Activated CD8-positive, alpha-beta T cell treated with anti-CD3 and anti-CD28 coated beads for 36 hours (primary cell): ENCODE data around the gene PRR20D. TPM values are rescaled to one million over a fixed set of nuclear protein-coding genes. Genes with fewer than 3 reads are reported as not detected.
"Not testable (repeated sequence)": the region's sequence is repeated elsewhere in the genome, so short reads cannot be mapped to it uniquely, and the experiment has no call there.

Experiments
- ATAC-seq: fragments of 200-7000 bp; cut with Tn5 transposase; one replicate; pipeline ENCODE4 v1.10.0; 2021; ENCODE audit warnings: mild to moderate bottlenecking, moderate library complexity
- CTCF ChIA-PET: fragments of 350-600 bp; sonication (Branson Sonifier 250); formaldehyde crosslinking; loops from one replicate; lab custom pipeline; 2021; ENCODE audit warnings: antibody characterized with exemption; lab: Charles Lee
- POLR2A ChIA-PET: fragments of 350-600 bp; sonication (Branson Sonifier 250); formaldehyde crosslinking; loops from one replicate; lab custom pipeline; 2021; ENCODE audit warnings: antibody characterized with exemption; lab: Charles Lee
- DNase-seq: peaks from one replicate; pipeline ENCODE4 v3.0.0-alpha.2; 2020
- H3K27ac Mint-ChIP-seq: one replicate; pipeline ENCODE4 v1.8.0; 2021; ENCODE audit warnings: mild to moderate bottlenecking, mixed read lengths
- H3K27me3 Mint-ChIP-seq: one replicate; pipeline ENCODE4 v1.8.0; 2021; ENCODE audit warnings: mixed read lengths
- H3K36me3 Mint-ChIP-seq: one replicate; pipeline ENCODE4 v1.8.0; 2021; ENCODE audit warnings: low read depth, mixed read lengths
- H3K4me1 Mint-ChIP-seq: one replicate; pipeline ENCODE4 v1.8.0; 2021; ENCODE audit warnings: low read depth, mixed read lengths
- H3K4me3 Mint-ChIP-seq: one replicate; pipeline ENCODE4 v1.8.0; 2021; ENCODE audit warnings: mild to moderate bottlenecking, moderate library complexity, mixed read lengths
- H3K9me3 Mint-ChIP-seq: one replicate; pipeline ENCODE4 v1.8.0; 2021; ENCODE audit warnings: mixed read lengths
- intact Hi-C: fragments of 100-400 bp; cut with micrococcal nuclease; formaldehyde crosslinking; loops from one replicate; pipeline ENCODE4 v1.10.0; 2022
- total RNA-seq, 2 experiments: library from RNA; stranded (reverse); gene quantifications; one replicate each; pipeline ENCODE4 v1.2.3, GENCODE V29; 2021
- TF ChIP-seq, protein P1 (sequence below): fragments of 200-600 bp; IDR thresholded peaks from one replicate; pipeline ENCODE4 v1.8.0; 2022; ENCODE audit warnings: antibody characterized with exemption, mild to moderate bottlenecking

PRR20D gene
- total RNA-seq, 2 experiments from 2014 or later, result not detected

DNA sequence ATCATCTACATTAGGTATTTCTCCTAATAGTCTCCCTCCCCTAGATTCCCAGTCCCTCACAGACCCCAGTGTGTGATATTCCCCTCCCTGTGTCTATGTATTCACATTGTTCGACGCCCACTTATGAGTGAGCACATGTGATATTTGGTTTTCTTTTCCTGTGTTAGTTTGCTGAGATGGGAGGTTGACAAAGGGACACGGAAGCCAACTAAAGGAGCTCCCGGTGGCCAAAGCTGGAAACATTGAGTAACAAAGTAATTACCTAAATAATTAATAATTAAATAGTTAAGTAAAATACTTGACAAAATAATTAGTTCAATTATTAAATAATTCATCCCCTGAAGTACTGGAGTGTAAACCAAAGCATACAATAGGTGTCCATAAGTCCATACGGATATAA is 21.4 kb upstream of the PRR20D start:
- ChIA-PET POLR2A (no interaction called here), CTCF (no interaction called here)
- intact Hi-C loops, result no loop called here
- DNase-seq (no peak), ATAC-seq (no peak)
- Mint-ChIP-seq H3K27me3 (no peaks in the 10 kb centered on the region), H3K27ac (no peak overlapping the region), H3K4me3 (no peak overlapping the region), H3K4me1 (no peaks in the 10 kb centered on the region), H3K36me3 (no peaks in the 10 kb centered on the region), H3K9me3 (peaks cover 7% of the 10 kb centered on the region)
- TF ChIP-seq, protein P1, sequence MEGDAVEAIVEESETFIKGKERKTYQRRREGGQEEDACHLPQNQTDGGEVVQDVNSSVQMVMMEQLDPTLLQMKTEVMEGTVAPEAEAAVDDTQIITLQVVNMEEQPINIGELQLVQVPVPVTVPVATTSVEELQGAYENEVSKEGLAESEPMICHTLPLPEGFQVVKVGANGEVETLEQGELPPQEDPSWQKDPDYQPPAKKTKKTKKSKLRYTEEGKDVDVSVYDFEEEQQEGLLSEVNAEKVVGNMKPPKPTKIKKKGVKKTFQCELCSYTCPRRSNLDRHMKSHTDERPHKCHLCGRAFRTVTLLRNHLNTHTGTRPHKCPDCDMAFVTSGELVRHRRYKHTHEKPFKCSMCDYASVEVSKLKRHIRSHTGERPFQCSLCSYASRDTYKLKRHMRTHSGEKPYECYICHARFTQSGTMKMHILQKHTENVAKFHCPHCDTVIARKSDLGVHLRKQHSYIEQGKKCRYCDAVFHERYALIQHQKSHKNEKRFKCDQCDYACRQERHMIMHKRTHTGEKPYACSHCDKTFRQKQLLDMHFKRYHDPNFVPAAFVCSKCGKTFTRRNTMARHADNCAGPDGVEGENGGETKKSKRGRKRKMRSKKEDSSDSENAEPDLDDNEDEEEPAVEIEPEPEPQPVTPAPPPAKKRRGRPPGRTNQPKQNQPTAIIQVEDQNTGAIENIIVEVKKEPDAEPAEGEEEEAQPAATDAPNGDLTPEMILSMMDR, result no peak

DNA sequence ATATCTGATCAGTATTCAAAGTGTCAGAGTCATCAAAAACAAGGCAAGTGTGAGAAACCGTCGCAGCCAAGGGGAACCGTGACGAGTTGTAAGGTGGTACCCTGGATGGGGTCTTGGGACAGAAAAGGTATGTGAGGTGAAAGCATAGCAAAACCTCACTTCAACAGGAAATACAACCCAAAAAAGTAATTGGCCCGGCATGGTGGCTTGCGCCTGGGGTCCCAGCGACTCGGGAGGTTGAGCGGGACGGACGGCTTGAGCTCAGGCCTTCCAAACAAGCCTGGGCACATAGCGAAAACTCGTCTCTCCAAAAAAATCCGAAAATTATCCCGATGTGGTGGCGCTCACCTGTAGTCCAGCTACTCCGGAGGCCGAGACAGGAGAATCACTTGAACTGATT is 20.7 kb upstream of the PRR20D start:
- POLR2A ChIA-PET, H3K4me1 Mint-ChIP-seq, H3K27ac Mint-ChIP-seq, H3K9me3 Mint-ChIP-seq, CTCF ChIA-PET, DNase-seq, intact Hi-C loops, H3K4me3 Mint-ChIP-seq, ATAC-seq, H3K36me3 Mint-ChIP-seq, H3K27me3 Mint-ChIP-seq: not testable (repeated sequence)

DNA sequence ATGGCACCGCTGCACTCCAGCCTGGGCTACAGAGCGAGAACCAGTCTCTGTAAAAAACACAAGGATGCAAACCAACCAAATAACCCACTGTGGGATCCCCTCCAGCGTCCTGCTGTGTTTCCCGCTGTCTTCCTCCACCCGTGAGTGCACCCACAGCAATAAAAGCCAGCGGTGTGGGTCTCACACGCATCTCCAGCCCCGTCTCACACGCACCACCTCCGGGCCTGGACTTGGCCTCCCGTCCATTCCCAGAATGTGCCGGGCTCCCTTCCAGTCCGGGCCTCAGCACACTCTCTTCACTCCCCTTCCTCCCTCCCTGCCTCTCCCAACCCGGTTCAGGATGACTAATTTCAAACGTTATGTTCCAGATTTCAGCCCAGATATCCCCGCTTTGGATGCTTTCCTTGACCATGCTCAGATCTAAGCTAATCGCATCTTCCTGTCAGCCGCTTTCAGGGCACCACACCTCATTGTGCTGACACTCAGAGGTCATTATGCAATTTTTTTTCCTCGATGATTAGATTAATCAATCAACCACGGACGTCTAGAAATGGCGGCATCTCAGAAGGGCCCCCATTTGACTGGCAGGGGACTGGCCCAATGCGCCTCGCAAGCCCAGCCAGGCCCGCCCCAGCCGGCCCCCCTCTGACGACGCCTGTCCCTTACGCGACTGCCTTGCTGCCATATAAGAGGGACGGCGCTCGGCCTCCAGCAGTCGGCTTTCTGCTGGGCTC is 20.0 kb upstream of the PRR20D start, which contains the start of gene PRR20A:
PRR20A (plus strand) TSS at position 684 of the 734 bp plus-strand sequence. CDS start 387 bp downstream, outside the sequence.
- intact Hi-C loops, H3K27me3 Mint-ChIP-seq, H3K4me1 Mint-ChIP-seq, CTCF ChIA-PET, ATAC-seq, H3K27ac Mint-ChIP-seq, H3K4me3 Mint-ChIP-seq, POLR2A ChIA-PET, H3K36me3 Mint-ChIP-seq, H3K9me3 Mint-ChIP-seq, DNase-seq: not testable (repeated sequence)

DNA sequence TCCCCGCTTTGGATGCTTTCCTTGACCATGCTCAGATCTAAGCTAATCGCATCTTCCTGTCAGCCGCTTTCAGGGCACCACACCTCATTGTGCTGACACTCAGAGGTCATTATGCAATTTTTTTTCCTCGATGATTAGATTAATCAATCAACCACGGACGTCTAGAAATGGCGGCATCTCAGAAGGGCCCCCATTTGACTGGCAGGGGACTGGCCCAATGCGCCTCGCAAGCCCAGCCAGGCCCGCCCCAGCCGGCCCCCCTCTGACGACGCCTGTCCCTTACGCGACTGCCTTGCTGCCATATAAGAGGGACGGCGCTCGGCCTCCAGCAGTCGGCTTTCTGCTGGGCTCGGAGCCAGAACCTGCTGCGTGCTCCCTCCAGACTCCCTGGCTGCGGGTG is 13.2 kb upstream of the PRR20D start, which contains the start of gene PRR20B:
PRR20B (plus strand) TSS at position 301 of the 400 bp plus-strand sequence. CDS start 387 bp downstream, outside the sequence.
- H3K9me3 Mint-ChIP-seq, H3K4me1 Mint-ChIP-seq, H3K36me3 Mint-ChIP-seq, POLR2A ChIA-PET, DNase-seq, H3K27me3 Mint-ChIP-seq, CTCF ChIA-PET, H3K4me3 Mint-ChIP-seq, intact Hi-C loops, H3K27ac Mint-ChIP-seq, ATAC-seq: not testable (repeated sequence)

DNA sequence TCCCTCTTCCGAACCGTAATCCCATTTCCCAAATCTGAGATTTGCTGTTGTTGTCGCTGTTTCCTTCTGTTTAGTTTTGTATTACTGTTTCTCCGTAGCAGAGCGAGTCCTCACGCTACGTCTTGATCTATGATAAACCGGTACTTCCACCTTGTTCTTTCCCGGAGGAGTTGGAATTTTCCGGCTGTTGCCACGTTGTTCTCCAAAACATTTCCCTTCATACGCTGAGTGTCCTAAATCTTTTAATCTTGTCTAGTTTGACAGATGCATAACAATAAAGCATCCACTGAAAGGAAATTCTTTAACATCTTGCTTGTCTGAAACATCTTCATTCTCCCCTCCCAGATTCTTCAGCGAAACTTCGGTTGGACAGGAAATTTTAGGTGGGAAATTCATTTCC is 12.3 kb upstream of the PRR20D start:
- H3K27me3 Mint-ChIP-seq, H3K4me1 Mint-ChIP-seq, CTCF ChIA-PET, H3K27ac Mint-ChIP-seq, ATAC-seq, H3K4me3 Mint-ChIP-seq, H3K36me3 Mint-ChIP-seq, DNase-seq, POLR2A ChIA-PET, intact Hi-C loops, H3K9me3 Mint-ChIP-seq: not testable (repeated sequence)

DNA sequence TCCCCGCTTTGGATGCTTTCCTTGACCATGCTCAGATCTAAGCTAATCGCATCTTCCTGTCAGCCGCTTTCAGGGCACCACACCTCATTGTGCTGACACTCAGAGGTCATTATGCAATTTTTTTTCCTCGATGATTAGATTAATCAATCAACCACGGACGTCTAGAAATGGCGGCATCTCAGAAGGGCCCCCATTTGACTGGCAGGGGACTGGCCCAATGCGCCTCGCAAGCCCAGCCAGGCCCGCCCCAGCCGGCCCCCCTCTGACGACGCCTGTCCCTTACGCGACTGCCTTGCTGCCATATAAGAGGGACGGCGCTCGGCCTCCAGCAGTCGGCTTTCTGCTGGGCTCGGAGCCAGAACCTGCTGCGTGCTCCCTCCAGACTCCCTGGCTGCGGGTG is 6.7 kb upstream of the PRR20D start, which contains the start of gene PRR20C:
PRR20C (plus strand) TSS at position 301 of the 400 bp plus-strand sequence. CDS start 387 bp downstream, outside the sequence.
- intact Hi-C loops, POLR2A ChIA-PET, DNase-seq, H3K27ac Mint-ChIP-seq, H3K36me3 Mint-ChIP-seq, ATAC-seq, CTCF ChIA-PET, H3K4me1 Mint-ChIP-seq, H3K9me3 Mint-ChIP-seq, H3K4me3 Mint-ChIP-seq, H3K27me3 Mint-ChIP-seq: not testable (repeated sequence)

DNA sequence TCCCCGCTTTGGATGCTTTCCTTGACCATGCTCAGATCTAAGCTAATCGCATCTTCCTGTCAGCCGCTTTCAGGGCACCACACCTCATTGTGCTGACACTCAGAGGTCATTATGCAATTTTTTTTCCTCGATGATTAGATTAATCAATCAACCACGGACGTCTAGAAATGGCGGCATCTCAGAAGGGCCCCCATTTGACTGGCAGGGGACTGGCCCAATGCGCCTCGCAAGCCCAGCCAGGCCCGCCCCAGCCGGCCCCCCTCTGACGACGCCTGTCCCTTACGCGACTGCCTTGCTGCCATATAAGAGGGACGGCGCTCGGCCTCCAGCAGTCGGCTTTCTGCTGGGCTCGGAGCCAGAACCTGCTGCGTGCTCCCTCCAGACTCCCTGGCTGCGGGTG is 6.5 kb downstream of the PRR20D start, which contains the start of gene PRR20E:
PRR20E (plus strand) TSS at position 301 of the 400 bp plus-strand sequence. CDS start 387 bp downstream, outside the sequence.
- H3K4me1 Mint-ChIP-seq, CTCF ChIA-PET, H3K36me3 Mint-ChIP-seq, intact Hi-C loops, H3K27me3 Mint-ChIP-seq, H3K27ac Mint-ChIP-seq, H3K9me3 Mint-ChIP-seq, POLR2A ChIA-PET, H3K4me3 Mint-ChIP-seq, DNase-seq, ATAC-seq: not testable (repeated sequence)

DNA sequence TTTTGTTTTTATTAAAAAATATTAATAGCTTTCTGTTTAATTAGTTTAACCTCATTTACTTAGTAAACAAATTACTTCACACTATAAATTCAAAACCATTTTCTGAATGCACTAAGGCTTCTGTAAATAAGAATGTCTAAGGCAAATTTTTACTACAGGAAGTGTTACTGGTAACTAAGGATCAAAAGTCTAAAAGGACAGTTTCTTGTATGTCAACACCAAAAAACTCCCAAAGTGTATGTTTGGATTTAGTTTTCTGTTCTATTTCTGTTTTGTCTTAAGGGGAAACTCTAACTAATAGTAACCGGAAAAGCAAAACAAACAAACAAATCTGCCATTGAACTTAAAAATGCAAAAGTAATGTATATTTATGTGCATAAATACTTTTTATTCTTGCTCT is 31.2 kb downstream of the PRR20D start:
- peaks cover 6% of the 10 kb centered on the region for H3K9me3 Mint-ChIP-seq
- intact Hi-C loops, result no loop called here
- ChIA-PET CTCF (no interaction called here), POLR2A (no interaction called here)
- H3K27me3 Mint-ChIP-seq, result no peaks in the 10 kb centered on the region
- no peak overlapping the region for H3K4me3 Mint-ChIP-seq
- TF ChIP-seq, protein P1, result no peak
- no peak overlapping the region for H3K27ac Mint-ChIP-seq
- H3K36me3 Mint-ChIP-seq, result no peaks in the 10 kb centered on the region
- DNase-seq, result no peak
- no peak for ATAC-seq
- H3K4me1 Mint-ChIP-seq, result no peaks in the 10 kb centered on the region
